ENCODE data around the gene GPR180. TPM values are rescaled to one million over a fixed set of nuclear protein-coding genes. Genes with fewer than 3 reads are reported as not detected.

Gene GPR180
- total and polyA plus RNA-seq, 2 of the 13 experiments (the other 11 are each of a cell fraction or from before 2014, with no cell fraction given) = not detected

- intact Hi-C loops (cut with micrococcal nuclease; ENCODE audit: unreplicated experiment) = no loop called here
- ATAC-seq (no peak), DNase-seq (ENCODE audit: low spot score) (no peak), FAIRE-seq (no peak)
- ChIA-PET POLR2A (no interaction called here), CTCF (ENCODE audit: low intra/inter-chr PET ratio, low total read pairs) (no interaction called here)
- no peaks in the 10 kb centered on the region for H3K79me2 ChIP-seq (ENCODE audit: insufficient read depth, low read length)
- WGBS (ENCODE audit: low lambda C conversion rate) = 12% methylated on average over 6 of the region's 7 CpGs
- H4K20me1 ChIP-seq (ENCODE audit: insufficient read depth, low read length) = no peaks in the 10 kb centered on the region
- H3K27me3 ChIP-seq (ENCODE audit: control insufficient read depth in 1 of 2, insufficient read depth in 2 of 2, low read length in 2 of 2) = peaks cover 3 to 38% of the 10 kb centered on the region in 2 experiments; a peak in 4 of 5 replicates
- no peak overlapping the region for H3K4me3 ChIP-seq (replicated peaks in 1 of 3; ENCODE audit: insufficient read depth in 1 of 3, low read depth in 2 of 3, low read length in 3 of 3)
- H3K4me2 ChIP-seq (ENCODE audit: low read depth, low read length) = no peak overlapping the region
- H3K36me3 ChIP-seq (replicated peaks in 1 of 2; ENCODE audit: control insufficient read depth in 1 of 2, insufficient read depth in 2 of 2, low read length in 2 of 2) = no peaks in the 10 kb centered on the region
- BruUV-seq (replicated peaks) = no TSS peak
- H3K9me3 ChIP-seq (ENCODE audit: low read length) = no peaks in the 10 kb centered on the region
- H2AFZ ChIP-seq (ENCODE audit: low read length) = no peak overlapping the region
- no peaks in the 10 kb centered on the region for H3K4me1 ChIP-seq (ENCODE audit: insufficient read depth, low read length)
- no peak overlapping the region for H3K27ac ChIP-seq (ENCODE audit: extremely low read length, insufficient read depth, low read length)
- in situ Hi-C loops (cut with HindIII; ENCODE audit: extremely low pct_ligation_motif_present, low pct_unique_long_range_greater_than_20kb) = loop anchor here (25.0 kb wide), 1 partner anchor 746 kb away; no protein-coding TSS in a partner anchor
- no peak for TF ChIP-seq CAMTA2 (CRISPR knock-in tag; IDR thresholded peaks at IDR 0.05; ENCODE audit: borderline replicate concordance)
- no peak overlapping the region for H3K9ac ChIP-seq (ENCODE audit: insufficient read depth, low read depth, low read length)
These were observed 64.4 kb downstream of the GPR180 start for GRCh38 chr13:94666065-94666464.

GRCh38 chr13:94667190-94667589 lies 65.5 kb downstream of the GPR180 start:
- Histone ChIP-seq H3K27me3 (ENCODE audit: control insufficient read depth in 1 of 2, insufficient read depth in 2 of 2, low read length in 2 of 2) (peaks cover 3 to 33% of the 10 kb centered on the region in 2 experiments; a peak in 3 of 5 replicates), H3K36me3 (replicated peaks in 1 of 2; ENCODE audit: control insufficient read depth in 1 of 2, insufficient read depth in 2 of 2, low read length in 2 of 2) (no peaks in the 10 kb centered on the region), H3K4me2 (ENCODE audit: low read depth, low read length) (no peak overlapping the region), H3K4me3 (replicated peaks in 1 of 3; ENCODE audit: insufficient read depth in 1 of 3, low read depth in 2 of 3, low read length in 3 of 3) (no peak overlapping the region), H3K9ac (ENCODE audit: insufficient read depth, low read depth, low read length) (no peak overlapping the region), H3K79me2 (ENCODE audit: insufficient read depth, low read length) (no peaks in the 10 kb centered on the region), H4K20me1 (ENCODE audit: insufficient read depth, low read length) (no peaks in the 10 kb centered on the region), H3K27ac (ENCODE audit: extremely low read length, insufficient read depth, low read length) (no peak overlapping the region), H2AFZ (ENCODE audit: low read length) (no peak overlapping the region), H3K9me3 (ENCODE audit: low read length) (no peaks in the 10 kb centered on the region), H3K4me1 (ENCODE audit: insufficient read depth, low read length) (no peaks in the 10 kb centered on the region)
- in situ Hi-C loops (cut with HindIII; ENCODE audit: extremely low pct_ligation_motif_present, low pct_unique_long_range_greater_than_20kb) (loop anchor here (25.0 kb wide), 1 partner anchor 745 kb away; no protein-coding TSS in a partner anchor), intact Hi-C loops (cut with micrococcal nuclease; ENCODE audit: unreplicated experiment) (no loop called here)
- FAIRE-seq (no peak), ATAC-seq (no peak), DNase-seq (ENCODE audit: low spot score) (no peak)
- ChIA-PET CTCF (ENCODE audit: low intra/inter-chr PET ratio, low total read pairs) (no interaction called here), POLR2A (no interaction called here)
- WGBS (ENCODE audit: low lambda C conversion rate) = 0% methylated on average over 1 of the region's 2 CpGs
- BruUV-seq (replicated peaks) = no TSS peak
- TF ChIP-seq MTA3 (CRISPR knock-in tag; IDR thresholded peaks at IDR 0.05) (no peak), SOX6 (IDR thresholded peaks at IDR 0.05) (no peak), SOX6 (CRISPR knock-in tag; IDR thresholded peaks at IDR 0.05) (no peak), ZNF329 (CRISPR knock-in tag; IDR thresholded peaks at IDR 0.05; ENCODE audit: low read depth) (no peak), EZH2 (conservative IDR thresholded peaks at IDR 0.05; ENCODE audit: low read depth, low read length) (no peak), KDM5B (CRISPR knock-in tag; IDR thresholded peaks at IDR 0.05; ENCODE audit: borderline replicate concordance) (no peak), NFKB2 (CRISPR knock-in tag; IDR thresholded peaks at IDR 0.05; ENCODE audit: borderline replicate concordance) (no peak), TAF15 (IDR thresholded peaks at IDR 0.05; ENCODE audit: low read depth, low read length, poor library complexity, severe bottlenecking) (no peak), ZNF512B (CRISPR knock-in tag; IDR thresholded peaks at IDR 0.05; ENCODE audit: borderline replicate concordance) (no peak), MEF2D (CRISPR knock-in tag; IDR thresholded peaks at IDR 0.05) (no peak), ZNF619 (CRISPR knock-in tag; IDR thresholded peaks at IDR 0.05) (no peak), REST (IDR thresholded peaks at IDR 0.05; ENCODE audit: borderline replicate concordance in 1 of 2, low read depth in 1 of 2, low read length in 2 of 2) (no peak)
